H9 (cell line): Measurements from ENCODE around the gene GRB14. TPM values are rescaled to one million over a fixed set of nuclear protein-coding genes. Genes with fewer than 3 reads are reported as not detected.

Source experiments
- DNase-seq: peaks from one replicate; pipeline ENCODE4 v3.0.0-alpha.2; 2017
- H2AFZ ChIP-seq: one replicate; pipeline ENCODE4 v1.6.1; 2013; ENCODE audit warnings: mild to moderate bottlenecking, low read length, control low read depth, moderate library complexity
- H2AK5ac ChIP-seq: 2 replicates; pipeline ENCODE4 v1.6.1; 2013; ENCODE audit warnings: low read length, control low read depth, mixed read lengths; ENCODE audit not compliant: insufficient read length
- H2BK120ac ChIP-seq: one replicate; pipeline ENCODE4 v1.6.1; 2013; ENCODE audit warnings: low read depth, mild to moderate bottlenecking, low read length, control low read depth, inconsistent platforms; ENCODE audit not compliant: poor library complexity, severe bottlenecking
- H2BK12ac ChIP-seq: 2 replicates; pipeline ENCODE4 v1.6.1; 2013; ENCODE audit warnings: low read length, control low read depth, mixed read lengths, low read depth; ENCODE audit not compliant: insufficient read length
- H2BK15ac ChIP-seq: 2 replicates; pipeline ENCODE4 v1.6.1; 2013; ENCODE audit warnings: low read depth, low read length, control low read depth
- H2BK20ac ChIP-seq: one replicate; pipeline ENCODE4 v1.6.1; 2013; ENCODE audit warnings: low read depth, mild to moderate bottlenecking, low read length, control low read depth, inconsistent platforms; ENCODE audit not compliant: poor library complexity, severe bottlenecking
- H2BK5ac ChIP-seq: 2 replicates; pipeline ENCODE4 v1.6.1; 2013; ENCODE audit warnings: low read length, control low read depth, mixed read lengths; ENCODE audit not compliant: insufficient read length
- H3K14ac ChIP-seq: 2 replicates; pipeline ENCODE4 v1.6.1; 2013; ENCODE audit warnings: low read length, control low read depth; ENCODE audit not compliant: insufficient read depth
- H3K18ac ChIP-seq: 2 replicates; pipeline ENCODE4 v1.6.1; 2013; ENCODE audit warnings: low read depth, mild to moderate bottlenecking, mixed read lengths, low read length, control low read depth; ENCODE audit not compliant: insufficient read length
- H3K23ac ChIP-seq: 2 replicates; pipeline ENCODE4 v1.6.1; 2013; ENCODE audit warnings: low read length, control low read depth, mixed read lengths, low read depth; ENCODE audit not compliant: insufficient read length
- H3K23me2 ChIP-seq: 2 replicates; pipeline ENCODE4 v1.6.1; 2013; ENCODE audit warnings: low read depth, mild to moderate bottlenecking, mixed read lengths, low read length, control low read depth; ENCODE audit not compliant: insufficient read length, poor library complexity, severe bottlenecking
- H3K27ac ChIP-seq: 2 replicates; pipeline ENCODE4 v1.5.1; 2013; ENCODE audit warnings: low read length, control low read depth, mixed read lengths, low read depth; ENCODE audit not compliant: insufficient read length
- H3K27me3 ChIP-seq: 2 replicates; pipeline ENCODE4 v1.6.1; 2013; ENCODE audit warnings: low read length, control low read depth, inconsistent platforms; ENCODE audit not compliant: insufficient read depth
- H3K4ac ChIP-seq: 2 replicates; pipeline ENCODE4 v1.6.1; 2013; ENCODE audit warnings: low read depth, mild to moderate bottlenecking, control low read depth, inconsistent platforms, low read length, moderate library complexity
- H3K4me1 ChIP-seq: 2 replicates; pipeline ENCODE4 v1.6.1; 2013; ENCODE audit warnings: low read length, control low read depth, inconsistent platforms; ENCODE audit not compliant: insufficient read depth
- H3K4me2 ChIP-seq: 2 replicates; pipeline ENCODE4 v1.6.1; 2013; ENCODE audit warnings: low read length, control low read depth, mixed read lengths; ENCODE audit not compliant: insufficient read length, insufficient read depth
- H3K56ac ChIP-seq: 2 replicates; pipeline ENCODE4 v1.6.1; 2013; ENCODE audit warnings: low read depth, mild to moderate bottlenecking, mixed read lengths, low read length, control low read depth; ENCODE audit not compliant: insufficient read length
- H3K79me1 ChIP-seq: 2 replicates; pipeline ENCODE4 v1.6.1; 2013; ENCODE audit warnings: low read depth, mild to moderate bottlenecking, moderate library complexity, low read length, control low read depth, inconsistent platforms; ENCODE audit not compliant: insufficient read depth, poor library complexity, severe bottlenecking
- H3K79me2 ChIP-seq: 2 replicates; pipeline ENCODE4 v1.6.1; 2013; ENCODE audit warnings: low read length, control low read depth, inconsistent platforms; ENCODE audit not compliant: insufficient read depth
- H3K9ac ChIP-seq: 2 replicates; pipeline ENCODE4 v1.6.1; 2013; ENCODE audit warnings: low read length, control low read depth, mixed read lengths; ENCODE audit not compliant: insufficient read length; ENCODE audit errors: extremely low read depth
- H3K9me3 ChIP-seq: one replicate; pipeline ENCODE4 v1.6.1; 2013; ENCODE audit warnings: low read depth, low read length, inconsistent platforms; ENCODE audit not compliant: control insufficient read depth
- H3T11ph ChIP-seq: one replicate; pipeline ENCODE4 v1.6.1; 2013; ENCODE audit warnings: mild to moderate bottlenecking, low read length, control low read depth, inconsistent platforms
- H4K20me1 ChIP-seq: one replicate; pipeline ENCODE4 v1.6.1; 2013; ENCODE audit not compliant: control insufficient read depth, insufficient read length, insufficient read depth
- H4K5ac ChIP-seq: 2 replicates; pipeline ENCODE4 v1.6.1; 2013; ENCODE audit warnings: low read depth, mild to moderate bottlenecking, mixed read lengths, low read length, control low read depth; ENCODE audit not compliant: insufficient read length
- H4K8ac ChIP-seq: replicated peaks from 2 replicates; pipeline ENCODE4 v1.6.1; 2013; ENCODE audit warnings: low read length, control low read depth, mixed read lengths, low read depth; ENCODE audit not compliant: insufficient read length
- H4K91ac ChIP-seq: 2 replicates; pipeline ENCODE4 v1.6.1; 2013; ENCODE audit warnings: low read depth, mild to moderate bottlenecking, moderate library complexity, mixed read lengths, low read length, control low read depth; ENCODE audit not compliant: insufficient read length
- H3K27ac Mint-ChIP-seq, 3 experiments: 2 replicates in 2 of 3; 3 replicates in 1 of 3; pipeline ENCODE4 v1.8.0; 2020 to 2021; ENCODE audit warnings: mixed read lengths in 3 of 3, mild to moderate bottlenecking in 1 of 3, moderate library complexity in 1 of 3
- H3K27me3 Mint-ChIP-seq: 2 replicates; pipeline ENCODE4 v1.8.0; 2021; ENCODE audit warnings: low read depth, mild to moderate bottlenecking, moderate library complexity, mixed read lengths
- H3K36me3 Mint-ChIP-seq, 3 experiments: 2 replicates in 2 of 3; 3 replicates in 1 of 3; pipeline ENCODE4 v1.8.0; 2020 to 2021; ENCODE audit warnings: low read depth in 3 of 3, mixed read lengths in 3 of 3; ENCODE audit not compliant: insufficient read depth in 1 of 3
- H3K4me1 Mint-ChIP-seq, 2 experiments: 2 replicates each; pipeline ENCODE4 v1.8.0; 2020; ENCODE audit warnings: mixed read lengths in 2 of 2
- H3K4me3 Mint-ChIP-seq, 2 experiments: 2 replicates in 1 of 2; 3 replicates in 1 of 2; pipeline ENCODE4 v1.8.0; 2020 to 2021; ENCODE audit warnings: mild to moderate bottlenecking in 2 of 2, mixed read lengths in 2 of 2, moderate library complexity in 1 of 2
- H3K9me3 Mint-ChIP-seq, 2 experiments: 2 replicates in 1 of 2; 3 replicates in 1 of 2; pipeline ENCODE4 v1.8.0; 2020; ENCODE audit warnings: mild to moderate bottlenecking in 2 of 2, mixed read lengths in 2 of 2, moderate library complexity in 1 of 2
- WGBS: extraction: QIAGEN DNeasy Blood & Tissue Kit; methylation state at CpG from one replicate; pipeline ENCODE4 v1.1.7; 2013; ENCODE audit warnings: missing lambda C conversion rate, low lambda C conversion rate, mixed read lengths; ENCODE audit not compliant: insufficient read length; ENCODE audit errors: extremely low coverage; 5-methylcytosine and 5-hydroxymethylcytosine counted together
- long read RNA-seq: library from polyadenylated mRNA; unstranded; transcript quantifications from one replicate; pipeline ENCODE4 v2.0.0, GENCODE V29; 2020
- total RNA-seq: library from RNA; stranded (reverse); gene quantifications from 2 replicates; pipeline ENCODE4 v1.2.1, GENCODE V29; 2021
- TF ChIP-seq, protein P1 (sequence below): fragments of 200-600 bp; sonication (generic); conservative IDR thresholded peaks from 3 replicates; pipeline ENCODE4 v1.8.0; 2021; ENCODE audit warnings: antibody characterized with exemption, mild to moderate bottlenecking

The GRB14 gene
- 7.6 and 9.6 TPM in 2 replicates for total RNA-seq
- long read RNA-seq, transcript GRB14-201 (14 exons, 2,382 nt), result major isoform, 20 of 40 reads
- long read RNA-seq, partial matches to known transcripts, result 4 of 40 reads
- long read RNA-seq, other reads (novel, unspliced or antisense), result 15 of 40 reads

DNA sequence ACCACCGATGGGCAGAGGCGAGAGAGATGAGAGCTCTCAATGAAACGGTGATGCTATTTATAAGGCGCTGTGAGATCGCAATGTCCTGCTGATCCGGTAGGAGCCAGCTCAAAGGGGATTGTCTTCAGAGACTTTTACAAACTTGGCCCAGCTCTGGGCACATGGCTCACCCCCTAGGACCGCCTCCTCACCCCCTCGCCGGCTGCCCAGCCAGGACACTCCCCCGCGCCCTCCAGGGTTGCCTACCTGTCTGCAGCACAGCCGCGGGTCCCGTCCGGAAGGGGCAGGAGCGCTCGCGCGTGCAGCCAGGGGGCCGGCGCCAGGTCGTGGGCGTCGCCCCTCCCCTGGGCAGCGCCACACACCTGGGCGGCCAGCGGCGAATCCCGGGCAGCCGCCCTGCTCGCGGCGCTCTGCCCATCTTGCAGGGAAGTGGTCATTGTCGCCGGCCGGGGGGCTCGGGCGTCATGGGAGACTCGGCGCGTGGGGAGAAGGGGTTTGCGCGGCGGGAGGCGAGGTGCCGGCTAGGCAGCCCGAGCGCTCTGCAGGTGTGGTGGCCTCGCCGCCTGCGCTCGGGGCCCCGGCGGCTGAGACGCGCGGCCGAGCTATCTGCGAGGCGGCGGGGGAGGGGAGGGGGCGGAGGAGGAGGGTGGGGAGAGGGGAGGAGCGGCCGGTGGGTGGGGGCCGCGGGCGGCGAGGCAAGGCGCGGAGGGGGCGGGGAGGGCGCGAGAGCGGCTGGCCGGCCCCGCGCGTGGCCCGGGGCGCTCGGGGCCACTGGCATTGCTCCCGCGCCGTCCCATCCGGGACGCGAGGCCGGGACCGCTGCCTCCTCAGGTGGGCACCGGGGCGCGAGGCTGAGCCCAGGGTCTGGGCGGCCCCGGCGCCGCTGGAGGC, at the start of gene GRB14:
GRB14 (minus strand) TSS at position 610 of the 891 bp plus-strand sequence; CDS start at position 437, 173 bp downstream.
- H3K23me2 ChIP-seq, result no peaks in the 10 kb centered on the region
- no peaks in the 10 kb centered on the region for H3K79me2 ChIP-seq
- no peaks in the 10 kb centered on the region for H3K27me3 ChIP-seq
- no peak within 1 kb of the TSS for H2BK5ac ChIP-seq
- no peak within 1 kb of the TSS for H2AFZ ChIP-seq
- H3K18ac ChIP-seq, result peak within 1 kb of the TSS; percentile 81
- no peak within 1 kb of the TSS for H4K91ac ChIP-seq
- no peak within 1 kb of the TSS for H2BK120ac ChIP-seq
- H3K9me3 ChIP-seq, result no peaks in the 10 kb centered on the region
- H2BK15ac ChIP-seq, result no peak within 1 kb of the TSS
- Mint-ChIP-seq H3K4me3 (peak within 1 kb of the TSS; percentile 82 to 93), H3K27me3 (peaks cover 3% of the 10 kb centered on the region), H3K4me1 (peaks cover 38 to 40% of the 10 kb centered on the region in 2 experiments), H3K9me3 (no peaks in the 10 kb centered on the region), H3K36me3 (peaks cover 0 to 9% (median 3%) of the 10 kb centered on the region in 3 experiments; a peak in 4 of 7 replicates), H3K27ac (peak within 1 kb of the TSS in 2 of 3 experiments; percentile 85 to 87; a peak in 3 of 7 replicates)
- H2AK5ac ChIP-seq, result no peak within 1 kb of the TSS
- WGBS, result no CpG with 5 or more reads among the region's 96 CpGs
- peak within 1 kb of the TSS; percentile 77 for H3K9ac ChIP-seq
- no peak within 1 kb of the TSS; the same call in 1 of the 2 replicates for H3K4ac ChIP-seq
- no peak within 1 kb of the TSS for H2BK20ac ChIP-seq
- peaks cover 3% of the 10 kb centered on the region; the same call in 1 of the 2 replicates for H3K4me1 ChIP-seq
- no peak within 1 kb of the TSS for H4K5ac ChIP-seq
- no peak within 1 kb of the TSS for H3K56ac ChIP-seq
- peak; percentile 92 for DNase-seq
- H2BK12ac ChIP-seq, result no peak within 1 kb of the TSS
- peak within 1 kb of the TSS; percentile 93 for H3K14ac ChIP-seq
- H4K8ac ChIP-seq, result no peak within 1 kb of the TSS
- peak within 1 kb of the TSS; percentile 87 for H3K4me2 ChIP-seq
- no peaks in the 10 kb centered on the region for H3K79me1 ChIP-seq
- TF ChIP-seq, protein P1, sequence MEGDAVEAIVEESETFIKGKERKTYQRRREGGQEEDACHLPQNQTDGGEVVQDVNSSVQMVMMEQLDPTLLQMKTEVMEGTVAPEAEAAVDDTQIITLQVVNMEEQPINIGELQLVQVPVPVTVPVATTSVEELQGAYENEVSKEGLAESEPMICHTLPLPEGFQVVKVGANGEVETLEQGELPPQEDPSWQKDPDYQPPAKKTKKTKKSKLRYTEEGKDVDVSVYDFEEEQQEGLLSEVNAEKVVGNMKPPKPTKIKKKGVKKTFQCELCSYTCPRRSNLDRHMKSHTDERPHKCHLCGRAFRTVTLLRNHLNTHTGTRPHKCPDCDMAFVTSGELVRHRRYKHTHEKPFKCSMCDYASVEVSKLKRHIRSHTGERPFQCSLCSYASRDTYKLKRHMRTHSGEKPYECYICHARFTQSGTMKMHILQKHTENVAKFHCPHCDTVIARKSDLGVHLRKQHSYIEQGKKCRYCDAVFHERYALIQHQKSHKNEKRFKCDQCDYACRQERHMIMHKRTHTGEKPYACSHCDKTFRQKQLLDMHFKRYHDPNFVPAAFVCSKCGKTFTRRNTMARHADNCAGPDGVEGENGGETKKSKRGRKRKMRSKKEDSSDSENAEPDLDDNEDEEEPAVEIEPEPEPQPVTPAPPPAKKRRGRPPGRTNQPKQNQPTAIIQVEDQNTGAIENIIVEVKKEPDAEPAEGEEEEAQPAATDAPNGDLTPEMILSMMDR, result no peak; the same call in 2 of the 3 replicates
- H4K20me1 ChIP-seq, result no peaks in the 10 kb centered on the region
- H3K27ac ChIP-seq, result no peak within 1 kb of the TSS
- H3K23ac ChIP-seq, result no peak within 1 kb of the TSS
- H3T11ph ChIP-seq, result no peak within 1 kb of the TSS
